ENCODE measurements around the gene SYP.
"Not testable (repeated sequence)": the region's sequence is repeated elsewhere in the genome, so short reads cannot be mapped to it uniquely, and the experiment has no call there.

Gene SYP

GRCh38 chrX:49153467-49153866, 46.5 kb downstream of the SYP start:
- Histone ChIP-seq H3K4me1 (0 out of 2 replicates have a peak, but pooled peaks cover 7% of the 10 kb centered on the region), H3K9me3 (0 out of 2 replicates have a peak, but pooled peaks cover 8% of the 10 kb centered on the region), H3K27me3 (peaks cover 15% of the 10 kb centered on the region), H3K4me3 (no peak overlapping the region), H3K36me3 (no peaks in the 10 kb centered on the region), H3K4me2 (no peak overlapping the region), H3K9ac (no peak overlapping the region), H4K20me1 (no peaks in the 10 kb centered on the region), H3K27ac (no peak overlapping the region)
- no peak for TF ChIP-seq Cebpa-rat (IDR thresholded peaks at IDR 0.05)

- H3K4me1 ChIP-seq, H3K36me3 ChIP-seq, H3K4me2 ChIP-seq, H3K27ac ChIP-seq, H3K9ac ChIP-seq, H3K4me3 ChIP-seq, H4K20me1 ChIP-seq: not testable (repeated sequence)
- H3K9me3 ChIP-seq: peaks cover 25% of the 10 kb centered on the region
- peaks cover 19% of the 10 kb centered on the region for H3K27me3 ChIP-seq
Observed at GRCh38 chrX:49149291-49149690, 50.7 kb downstream of the SYP start.

GRCh38 chrX:49148390-49149100, 51.4 kb downstream of the SYP start:
- H4K20me1 ChIP-seq: not testable (repeated sequence)

GRCh38 chrX:49147936-49148335, 52.1 kb downstream of the SYP start:
- Histone ChIP-seq H3K4me1 (no peaks in the 10 kb centered on the region), H3K27me3 (peaks cover 26% of the 10 kb centered on the region), H3K36me3 (no peaks in the 10 kb centered on the region), H3K27ac (no peak overlapping the region), H3K4me2 (no peak overlapping the region), H3K4me3 (no peak overlapping the region), H4K20me1 (no peaks in the 10 kb centered on the region), H3K9ac (no peak overlapping the region), H3K9me3 (peaks cover 25% of the 10 kb centered on the region)
- no peak for TF ChIP-seq Cebpa-rat (IDR thresholded peaks at IDR 0.05)

More at GRCh38 chrX:49148390-49149100, 51.4 kb downstream of the SYP start:
- Histone ChIP-seq H3K9me3 (peaks cover 25% of the 10 kb centered on the region), H3K27me3 (peaks cover 22% of the 10 kb centered on the region)
- not testable (repeated sequence) for H3K4me3 ChIP-seq, H3K27ac ChIP-seq, H3K9ac ChIP-seq, H3K4me2 ChIP-seq, H3K4me1 ChIP-seq, H3K36me3 ChIP-seq

- H4K20me1 ChIP-seq: no peaks in the 10 kb centered on the region
- H3K4me2 ChIP-seq: no peak overlapping the region
- peaks cover 25% of the 10 kb centered on the region for H3K27me3 ChIP-seq
- no peak overlapping the region for H3K27ac ChIP-seq
- 0 out of 2 replicates have a peak, but pooled peaks cover under 1% of the 10 kb centered on the region for H3K36me3 ChIP-seq
- H3K9ac ChIP-seq: no peak overlapping the region
- no peaks in the 10 kb centered on the region for H3K4me1 ChIP-seq
- H3K4me3 ChIP-seq: no peak overlapping the region
- TF ChIP-seq Cebpa-rat (IDR thresholded peaks at IDR 0.05): no peak
- H3K9me3 ChIP-seq: peaks cover 28% of the 10 kb centered on the region
Observed at GRCh38 chrX:49147282-49147681, 52.7 kb downstream of the SYP start.

GRCh38 chrX:49143154-49143553, 56.8 kb downstream of the SYP start:
- not testable (repeated sequence) for H3K4me1 ChIP-seq, H3K4me3 ChIP-seq, H3K4me2 ChIP-seq, H4K20me1 ChIP-seq, H3K9ac ChIP-seq, H3K36me3 ChIP-seq, H3K27ac ChIP-seq
- Histone ChIP-seq H3K9me3 (peaks cover 62% of the 10 kb centered on the region), H3K27me3 (peaks cover 25% of the 10 kb centered on the region)

GRCh38 chrX:49142264-49142663, 57.7 kb downstream of the SYP start:
- H3K36me3 ChIP-seq, H3K9ac ChIP-seq, H3K4me3 ChIP-seq, H3K4me2 ChIP-seq, H3K27ac ChIP-seq, H3K4me1 ChIP-seq, H4K20me1 ChIP-seq: not testable (repeated sequence)
- Histone ChIP-seq H3K9me3 (peaks cover 61% of the 10 kb centered on the region), H3K27me3 (peaks cover 25% of the 10 kb centered on the region)

- no peak overlapping the region for H3K4me2 ChIP-seq
- H3K36me3 ChIP-seq: 0 out of 2 replicates have a peak, but pooled peaks cover 7% of the 10 kb centered on the region
- no peaks in the 10 kb centered on the region for H4K20me1 ChIP-seq
- no peak overlapping the region for H3K27ac ChIP-seq
- H3K4me3 ChIP-seq: no peak overlapping the region
- H3K9ac ChIP-seq: no peak overlapping the region
- peaks cover 18% of the 10 kb centered on the region for H3K27me3 ChIP-seq
- H3K4me1 ChIP-seq: no peaks in the 10 kb centered on the region
- no peak for TF ChIP-seq Cebpa-rat (IDR thresholded peaks at IDR 0.05)
- peaks cover 52% of the 10 kb centered on the region for H3K9me3 ChIP-seq
Observed at GRCh38 chrX:49139713-49140112, 60.3 kb downstream of the SYP start.

Data from BLaER1 (cell line).